ENCODE data around the gene TREM2.
"Not testable (repeated sequence)": the region's sequence is repeated elsewhere in the genome, so short reads cannot be mapped to it uniquely, and the experiment has no call there.

Gene TREM2

DNA sequence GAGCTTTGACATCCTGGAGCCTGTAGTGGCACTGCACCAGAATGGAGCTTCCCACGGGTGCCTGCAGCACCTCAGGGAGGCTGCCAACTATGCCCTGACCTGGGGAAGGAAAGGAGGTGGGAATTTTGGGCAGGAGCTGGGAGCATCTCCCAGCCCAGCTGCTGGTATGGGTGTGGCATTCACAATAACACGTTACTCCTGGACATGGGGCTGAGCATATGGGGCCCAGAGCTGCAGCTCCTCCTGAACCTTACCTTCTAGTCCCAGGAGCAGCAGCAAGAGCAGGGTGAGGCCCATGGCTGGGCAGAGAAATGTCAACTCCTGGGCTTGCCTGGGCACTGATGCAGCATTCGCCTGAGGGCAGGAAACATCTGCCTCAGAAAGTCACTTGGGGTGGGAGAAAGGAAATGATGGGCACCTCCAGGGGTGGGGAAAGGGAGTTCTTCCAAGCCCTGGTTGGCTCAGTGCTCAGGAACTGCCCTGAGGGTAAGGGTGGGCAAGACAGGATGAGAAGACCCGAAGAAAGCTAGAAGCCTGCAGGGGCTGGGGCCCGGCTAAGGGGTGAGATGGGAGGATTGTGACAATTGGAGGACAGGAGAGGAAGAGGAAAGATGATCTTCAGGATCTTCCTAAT lies 8.8 kb downstream of the TREM2 start, which contains the start of gene TREML1:
Gene TREML1 (minus strand): TSS at position 356 of the 634 bp plus-strand sequence. CDS start 59 bp downstream, at position 297.
- no peak for DNase-seq

DNA sequence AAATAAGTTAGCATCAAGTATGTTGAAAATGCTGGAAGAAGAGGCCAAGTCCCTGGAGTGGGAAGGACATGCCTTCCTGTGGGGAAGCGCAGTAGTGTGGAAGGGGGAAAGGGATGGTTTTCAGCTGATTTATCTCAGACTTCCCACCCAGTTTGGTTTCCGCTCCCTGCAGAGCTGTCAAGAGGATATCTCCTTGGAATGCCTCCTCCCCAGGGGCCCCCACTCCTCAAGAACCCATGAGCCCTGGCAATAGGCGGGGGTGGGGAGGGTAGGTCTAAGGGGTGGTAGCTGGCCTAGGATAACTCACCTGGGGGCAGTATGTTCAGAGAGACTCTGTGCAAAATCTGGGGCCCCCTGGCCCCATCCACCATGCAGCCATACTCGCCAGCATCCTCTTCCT lies 9.5 kb downstream of the TREM2 start:
- DNase-seq, result no peak

DNA sequence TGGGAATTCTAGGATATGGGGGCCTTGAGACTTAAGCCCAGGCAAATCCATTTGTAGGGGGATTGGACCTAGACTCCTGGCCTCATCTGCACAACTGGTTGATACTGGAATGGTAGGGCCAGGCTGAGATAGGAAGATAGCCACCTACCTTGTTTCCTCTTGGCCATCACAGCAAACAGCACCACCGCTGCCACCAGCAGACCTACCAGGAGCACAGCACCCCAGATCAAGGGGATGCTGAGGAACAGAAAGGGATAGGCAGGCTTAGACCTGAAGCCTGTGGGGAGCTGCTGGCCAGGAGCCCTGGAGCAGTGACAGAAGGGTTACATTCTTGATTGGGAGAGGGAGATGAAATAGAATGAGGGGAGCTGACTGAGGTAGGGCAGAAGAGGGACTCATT lies 12.2 kb downstream of the TREM2 start:
- no peak for DNase-seq

DNA sequence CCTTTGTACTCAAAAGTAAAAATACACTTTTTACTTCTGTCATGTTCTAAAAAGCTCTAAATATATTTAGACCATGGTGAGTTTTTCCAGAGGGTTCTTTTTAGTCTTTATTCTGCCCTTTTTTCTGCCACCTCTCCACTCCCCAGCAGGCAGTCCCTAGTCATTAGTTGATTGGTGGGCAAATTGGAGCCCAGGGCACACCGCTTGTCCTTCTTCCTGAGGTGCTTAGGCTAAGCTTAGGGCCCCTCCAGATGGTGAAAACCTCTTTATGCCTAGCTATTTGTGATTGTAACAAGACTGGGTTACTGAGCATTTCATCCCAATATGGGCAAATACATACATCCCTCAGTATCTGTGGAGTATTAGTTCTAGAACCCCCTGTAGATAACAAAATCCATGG lies 15.0 kb downstream of the TREM2 start:
- DNase-seq, result no peak

DNA sequence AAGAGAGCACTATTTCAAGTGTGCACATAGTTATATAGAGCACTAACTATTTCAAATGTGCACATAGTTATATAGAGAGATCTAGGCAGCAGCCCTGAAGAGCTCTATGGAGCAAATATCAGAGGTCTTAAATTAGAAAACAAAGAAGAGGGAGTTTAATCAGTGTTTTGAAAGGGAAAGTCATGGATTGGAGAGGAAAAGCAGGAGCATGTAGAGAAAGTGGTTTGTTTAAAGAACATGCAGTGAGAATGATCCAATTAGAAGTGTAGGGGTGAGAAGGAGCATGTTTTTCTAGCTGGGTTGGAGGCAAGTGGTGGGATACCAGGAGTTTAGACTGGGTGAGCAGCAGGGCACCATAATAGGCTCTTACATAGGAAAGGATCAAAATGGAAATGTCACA lies 26.0 kb downstream of the TREM2 start:
- no peak for DNase-seq

DNA sequence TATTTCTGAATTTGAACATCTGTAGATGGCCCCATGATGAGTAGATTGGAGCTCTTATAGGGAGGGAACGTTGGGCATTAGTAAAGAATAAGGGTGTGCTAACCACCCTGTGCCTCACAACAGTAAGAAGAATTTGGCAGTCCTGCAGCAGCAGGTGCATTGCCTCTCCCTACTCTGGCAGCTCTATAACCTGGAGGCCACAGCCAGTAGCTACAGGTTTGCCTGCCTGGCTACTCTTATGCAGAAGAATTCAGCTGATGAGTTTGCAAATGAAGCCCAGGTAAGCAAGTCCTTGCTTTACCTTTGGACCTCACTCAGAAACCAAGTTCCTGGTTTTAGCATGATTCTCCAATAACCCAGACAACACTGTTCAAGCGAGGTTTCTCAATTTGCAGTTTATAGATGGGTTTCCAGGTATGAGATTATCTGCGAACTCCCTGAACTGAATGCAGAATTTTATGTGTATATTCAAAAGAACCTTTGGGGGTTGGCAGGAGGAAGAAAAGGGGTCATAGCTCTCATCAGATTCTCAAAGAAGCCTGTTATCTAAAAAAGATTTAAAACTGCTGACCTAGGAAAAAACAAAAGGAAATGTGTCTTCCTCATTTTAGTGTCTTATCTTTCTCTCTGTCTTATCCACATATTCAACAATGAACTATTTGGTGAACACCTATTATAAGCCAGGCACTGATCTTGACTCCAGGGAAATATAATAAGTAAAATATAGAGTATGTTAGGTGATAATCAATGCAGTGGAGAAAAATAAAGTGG lies 27.7 kb downstream of the TREM2 start:
- DNase-seq, result no peak

DNA sequence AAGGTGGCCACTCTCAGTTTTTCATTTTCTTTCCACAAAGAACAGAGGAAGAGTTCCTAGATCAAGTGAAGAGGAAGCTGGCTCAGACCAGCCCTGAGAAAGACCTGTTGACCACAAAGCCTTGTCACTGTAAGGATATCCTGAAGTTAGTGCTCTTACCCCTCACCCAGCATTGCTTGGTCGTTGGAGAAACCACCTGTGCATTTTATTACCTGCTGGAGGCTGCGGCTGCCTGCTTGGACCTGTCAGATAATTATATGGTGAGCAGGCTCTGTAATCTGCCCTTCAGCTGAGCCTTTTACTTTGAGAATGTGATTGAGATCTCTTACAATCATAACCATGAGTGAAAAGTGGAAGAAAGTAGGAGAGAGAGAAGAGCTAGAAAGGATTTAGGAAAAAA lies 30.7 kb downstream of the TREM2 start:
- DNase-seq, result no peak

DNA sequence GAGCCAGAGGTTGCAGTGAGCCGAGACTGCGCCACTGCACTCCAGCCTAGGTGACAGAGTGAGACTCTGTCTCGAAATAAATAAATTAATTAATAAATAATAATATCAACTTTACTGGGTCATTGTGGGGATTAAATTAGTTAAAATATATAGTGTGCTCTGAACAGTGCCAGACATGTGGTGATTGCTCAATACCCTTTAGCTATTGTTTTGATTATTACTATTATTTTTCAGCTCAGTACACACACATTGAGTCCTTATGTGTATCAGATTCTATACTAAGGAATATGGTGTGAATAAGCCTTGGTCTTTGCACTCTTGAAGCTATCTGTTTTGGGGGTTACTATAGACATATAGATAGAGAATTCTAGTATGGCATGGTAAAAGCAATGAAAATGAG lies 37.6 kb downstream of the TREM2 start:
- DNase-seq, result no peak

DNA sequence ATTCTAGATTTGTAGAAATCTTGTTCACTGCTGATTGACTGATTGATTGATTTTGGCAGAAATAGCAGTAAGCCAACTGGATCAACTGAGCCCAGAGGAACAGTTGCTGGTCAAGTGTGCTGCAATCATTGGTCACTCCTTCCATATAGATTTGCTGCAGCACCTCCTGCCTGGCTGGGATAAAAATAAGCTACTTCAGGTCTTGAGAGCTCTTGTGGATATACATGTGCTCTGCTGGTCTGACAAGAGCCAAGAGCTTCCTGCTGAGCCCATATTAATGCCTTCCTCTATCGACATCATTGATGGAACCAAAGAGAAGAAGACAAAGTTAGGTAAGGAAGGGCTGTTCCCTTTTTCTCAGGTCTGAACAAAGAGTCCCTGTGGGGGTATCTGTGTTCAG lies 40.0 kb downstream of the TREM2 start:
- DNase-seq, result no peak

DNA sequence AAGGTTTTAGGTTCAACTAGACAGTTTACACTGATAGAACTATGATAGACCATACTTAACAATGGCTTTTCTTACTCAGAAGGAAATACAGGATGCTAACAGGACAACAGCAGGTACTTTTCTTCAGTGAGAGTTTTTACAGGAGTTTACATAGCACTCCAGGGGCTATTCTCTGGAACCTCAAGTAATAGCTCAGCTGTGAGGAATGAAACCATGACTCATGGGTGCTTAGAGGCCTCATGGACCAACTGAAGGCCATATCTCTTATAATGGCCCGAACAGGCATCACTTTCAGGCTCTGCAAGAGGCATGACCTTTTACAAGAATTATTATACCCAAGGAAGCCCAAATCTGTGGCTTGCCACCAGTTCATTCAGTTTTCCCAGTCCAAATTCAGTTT lies 40.5 kb downstream of the TREM2 start:
- DNase-seq, result no peak

DNA sequence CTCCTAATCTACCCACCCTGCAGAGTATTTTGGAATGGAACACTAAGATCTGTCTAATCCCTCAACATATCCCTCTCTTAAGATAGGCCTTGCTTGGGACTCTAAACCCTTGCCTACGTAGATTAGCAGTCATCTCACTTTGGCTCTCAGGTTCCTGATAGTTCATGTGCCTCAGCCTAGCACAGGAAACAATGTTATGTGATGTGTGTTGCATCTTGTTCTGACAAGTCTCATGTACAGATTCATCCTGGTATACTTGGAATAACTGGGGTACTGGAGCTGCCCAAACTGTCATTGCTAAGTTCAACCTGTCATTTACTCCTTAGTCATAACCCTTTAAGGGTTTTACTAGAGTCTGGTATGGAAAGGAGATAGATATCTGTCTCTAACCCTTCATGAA lies 42.9 kb downstream of the TREM2 start:
- no peak for DNase-seq

DNA sequence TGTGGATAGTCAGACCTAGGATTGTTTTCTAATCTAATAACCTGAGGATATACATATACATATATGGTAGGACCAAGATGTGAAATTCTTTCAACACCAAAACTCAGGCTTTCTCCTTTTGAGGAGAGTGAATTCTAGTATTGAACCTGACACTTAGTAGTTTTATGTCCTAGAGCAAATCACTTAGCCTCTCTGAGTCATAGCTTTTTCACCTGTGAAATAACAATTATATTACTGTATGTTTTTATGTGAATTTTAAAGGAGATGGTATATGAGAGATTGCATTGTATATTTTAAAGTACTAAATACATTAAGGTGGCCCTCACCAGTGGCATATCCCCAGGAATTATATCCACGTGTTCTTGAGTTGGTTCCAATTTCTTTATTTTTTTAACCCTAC lies 43.4 kb downstream of the TREM2 start:
- DNase-seq, result no peak

DNA sequence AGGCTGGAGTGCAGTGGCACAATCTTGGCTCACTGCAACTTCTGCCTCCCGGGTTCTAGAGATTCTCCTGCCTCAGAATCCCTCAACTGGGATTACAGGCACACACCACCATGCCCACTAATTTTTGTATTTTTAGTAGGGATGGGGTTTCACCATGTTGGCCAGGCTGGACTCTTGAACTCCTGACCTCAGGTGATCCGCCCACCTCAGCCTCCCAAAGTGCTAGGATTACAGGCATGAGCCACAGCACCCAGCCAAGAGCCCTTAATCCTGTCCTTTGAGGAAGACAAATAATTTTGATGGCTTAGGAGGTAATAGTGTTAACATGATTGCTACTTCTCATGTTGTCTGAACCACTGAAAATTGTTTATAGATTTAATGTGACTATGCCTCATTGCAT lies 47.9 kb downstream of the TREM2 start:
- not testable (repeated sequence) for DNase-seq

DNA sequence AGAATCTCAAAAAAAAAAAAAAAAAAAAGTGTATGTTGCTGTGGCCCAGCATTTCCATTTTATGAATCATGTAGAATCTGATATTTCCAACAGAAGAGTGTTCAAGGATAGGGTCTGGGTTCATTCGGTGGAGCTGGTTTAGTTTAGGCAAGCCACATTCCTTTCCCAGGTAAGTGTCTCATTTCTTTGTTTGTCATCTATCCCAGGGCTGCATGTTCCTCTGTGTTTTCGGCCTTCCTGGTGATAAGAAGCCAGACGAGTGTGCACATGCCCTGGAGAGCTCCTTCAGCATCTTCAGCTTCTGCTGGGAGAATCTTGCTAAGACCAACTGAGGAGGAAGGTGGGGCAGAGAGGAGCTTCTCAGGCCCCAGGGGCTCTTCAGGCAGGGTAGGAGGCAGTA lies 51.9 kb downstream of the TREM2 start:
- DNase-seq, result no peak

All from right hindlimb (tissue), 1 donor.